GM12873 (cell line): ENCODE data around the gene FBXL20.

Experiments
- TF ChIP-seq, protein P1 (sequence below): IDR thresholded peaks from 2 replicates; pipeline ENCODE4 v1.5.1; 2012; ENCODE audit warnings: low read depth, mild to moderate bottlenecking, moderate library complexity, low read length, control low read depth; ENCODE audit not compliant: insufficient read depth; ENCODE audit errors: missing control alignments

FBXL20 gene

DNA sequence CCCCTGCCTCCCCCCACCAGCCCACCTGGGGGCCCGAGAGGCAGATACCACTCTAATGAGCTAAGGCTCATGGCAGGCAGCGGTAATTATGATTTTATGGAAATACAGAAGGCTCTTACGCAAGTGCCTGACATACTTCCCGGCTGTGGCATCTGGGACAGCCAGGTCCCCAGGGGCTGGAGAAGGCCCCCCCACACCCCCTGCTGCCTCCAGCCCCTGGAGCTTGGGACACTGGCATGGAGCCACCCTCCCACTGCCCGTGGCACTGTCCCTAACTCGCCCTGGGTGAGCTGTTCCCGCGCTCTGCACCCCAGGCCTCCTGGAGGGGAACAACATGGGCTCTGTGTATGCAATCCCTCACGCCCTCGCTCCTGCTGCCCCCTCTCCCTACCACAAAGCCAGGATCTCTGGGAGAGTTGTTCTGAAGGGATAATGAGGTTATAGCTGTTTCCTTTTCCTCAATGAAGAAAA is 170.3 kb downstream of the FBXL20 start:
- TF ChIP-seq, protein P1, sequence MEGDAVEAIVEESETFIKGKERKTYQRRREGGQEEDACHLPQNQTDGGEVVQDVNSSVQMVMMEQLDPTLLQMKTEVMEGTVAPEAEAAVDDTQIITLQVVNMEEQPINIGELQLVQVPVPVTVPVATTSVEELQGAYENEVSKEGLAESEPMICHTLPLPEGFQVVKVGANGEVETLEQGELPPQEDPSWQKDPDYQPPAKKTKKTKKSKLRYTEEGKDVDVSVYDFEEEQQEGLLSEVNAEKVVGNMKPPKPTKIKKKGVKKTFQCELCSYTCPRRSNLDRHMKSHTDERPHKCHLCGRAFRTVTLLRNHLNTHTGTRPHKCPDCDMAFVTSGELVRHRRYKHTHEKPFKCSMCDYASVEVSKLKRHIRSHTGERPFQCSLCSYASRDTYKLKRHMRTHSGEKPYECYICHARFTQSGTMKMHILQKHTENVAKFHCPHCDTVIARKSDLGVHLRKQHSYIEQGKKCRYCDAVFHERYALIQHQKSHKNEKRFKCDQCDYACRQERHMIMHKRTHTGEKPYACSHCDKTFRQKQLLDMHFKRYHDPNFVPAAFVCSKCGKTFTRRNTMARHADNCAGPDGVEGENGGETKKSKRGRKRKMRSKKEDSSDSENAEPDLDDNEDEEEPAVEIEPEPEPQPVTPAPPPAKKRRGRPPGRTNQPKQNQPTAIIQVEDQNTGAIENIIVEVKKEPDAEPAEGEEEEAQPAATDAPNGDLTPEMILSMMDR = no peak

DNA sequence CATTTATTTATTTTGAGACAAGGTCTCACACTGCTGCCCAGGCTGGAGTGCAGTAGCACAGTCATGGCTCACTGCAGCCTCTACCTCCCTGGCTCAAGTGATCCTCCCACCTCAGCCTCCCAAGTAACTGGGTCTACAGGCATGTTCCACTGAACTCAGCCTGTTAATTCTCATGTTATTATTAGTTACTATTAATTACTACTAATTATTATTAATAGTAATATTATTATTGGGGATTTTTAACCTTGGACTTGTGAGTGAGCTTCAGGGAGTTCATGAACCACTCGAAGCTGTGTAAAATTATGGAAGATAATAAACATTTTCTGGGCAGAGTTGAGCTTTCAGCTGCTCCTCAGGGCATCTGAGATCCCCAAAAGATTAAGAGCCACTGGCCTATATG is 171.1 kb downstream of the FBXL20 start:
- TF ChIP-seq, protein P1 = no peak

DNA sequence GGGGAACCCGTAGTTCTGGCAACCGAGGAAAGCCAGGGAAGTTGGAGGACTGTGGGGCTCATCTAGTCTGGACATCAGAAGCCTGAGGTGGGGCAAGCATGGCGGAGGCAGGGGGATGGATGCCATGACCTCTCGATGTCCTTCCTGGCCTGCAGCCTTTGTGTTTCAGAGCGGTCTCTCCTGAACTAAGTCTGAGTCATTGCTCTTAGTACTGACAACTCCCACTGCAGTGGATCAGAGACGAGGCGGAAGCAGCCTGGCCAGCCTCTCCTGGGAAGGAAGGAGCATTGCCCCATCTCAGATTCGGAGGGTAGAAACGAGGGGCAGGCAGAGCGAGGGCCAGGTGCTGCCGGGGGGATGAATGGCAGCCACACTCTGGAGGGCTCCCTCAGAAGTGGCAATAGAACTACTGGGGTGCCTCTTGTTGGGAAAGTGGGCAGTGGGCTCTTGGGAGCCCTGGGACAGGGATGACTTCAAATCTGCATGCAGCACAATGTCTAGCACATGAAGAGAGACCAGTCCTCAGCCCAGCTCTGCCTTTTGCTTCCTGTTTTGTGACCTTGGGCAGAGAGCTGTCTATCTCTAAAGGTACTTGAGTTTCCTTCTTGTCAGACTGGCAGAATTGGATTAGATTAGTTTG is 172.0 kb downstream of the FBXL20 start:
- TF ChIP-seq, protein P1 = no peak

DNA sequence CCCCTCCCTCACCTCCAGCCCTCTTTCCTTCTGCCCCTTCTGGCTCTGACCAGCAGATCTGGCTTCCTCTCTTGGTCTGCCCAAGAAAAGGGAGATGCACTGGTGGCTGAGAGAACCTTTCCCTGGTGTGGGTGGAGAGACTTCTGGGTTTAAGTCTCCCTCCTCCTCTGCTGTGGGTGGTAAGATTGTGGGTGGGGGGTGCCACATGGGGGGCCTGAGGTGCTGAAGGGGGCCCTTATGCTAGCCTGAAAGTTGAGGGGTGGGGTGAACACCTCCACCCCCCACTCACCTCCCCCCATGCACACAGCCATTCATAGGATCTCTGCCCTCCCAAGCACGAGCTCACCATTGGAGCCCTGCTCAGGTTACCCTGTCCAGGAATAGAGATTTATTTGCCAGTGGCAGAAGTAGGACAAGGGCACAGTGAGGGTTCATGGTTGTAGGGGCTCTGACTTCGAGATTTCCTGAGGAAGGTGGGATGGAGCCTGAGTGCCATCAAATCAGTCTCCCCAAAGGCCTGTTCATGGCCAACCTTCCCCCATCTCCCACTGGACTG is 174.0 kb downstream of the FBXL20 start:
- TF ChIP-seq, protein P1 = no peak

DNA sequence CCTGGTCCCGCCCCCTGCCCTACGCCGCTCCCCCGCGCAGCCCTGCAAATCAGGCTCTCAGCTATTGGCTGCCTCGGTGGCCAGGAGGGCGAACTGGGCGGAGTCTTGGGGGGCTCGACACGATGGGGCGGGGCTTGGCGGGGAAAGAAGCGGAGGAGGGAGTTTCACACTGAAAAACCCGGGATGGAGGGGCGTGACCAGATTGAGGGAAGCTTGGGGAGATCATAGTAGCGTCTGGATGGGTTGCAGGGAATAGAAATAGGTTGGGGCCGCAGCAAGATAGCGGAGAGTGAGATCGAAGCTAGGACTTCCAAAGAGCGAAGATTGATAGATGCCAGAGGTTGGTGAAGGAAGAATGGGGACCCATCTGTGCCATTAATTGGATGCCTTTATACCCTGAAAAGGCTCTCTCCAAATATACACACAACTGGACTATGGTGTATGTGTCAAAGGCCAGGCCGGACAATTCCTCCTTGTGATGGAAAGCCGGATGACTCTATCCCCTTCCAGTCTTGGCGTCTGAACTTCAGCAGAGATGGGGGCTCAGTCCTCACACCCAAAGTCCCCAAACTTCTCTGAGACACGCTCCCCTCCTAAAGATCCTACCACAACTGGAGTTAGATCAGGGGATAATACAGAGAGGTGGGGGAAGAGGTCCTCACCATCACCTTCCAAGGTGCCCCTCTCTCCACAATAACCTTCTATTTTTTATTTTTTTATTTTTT is 175.3 kb downstream of the FBXL20 start:
- TF ChIP-seq, protein P1 = no peak

DNA sequence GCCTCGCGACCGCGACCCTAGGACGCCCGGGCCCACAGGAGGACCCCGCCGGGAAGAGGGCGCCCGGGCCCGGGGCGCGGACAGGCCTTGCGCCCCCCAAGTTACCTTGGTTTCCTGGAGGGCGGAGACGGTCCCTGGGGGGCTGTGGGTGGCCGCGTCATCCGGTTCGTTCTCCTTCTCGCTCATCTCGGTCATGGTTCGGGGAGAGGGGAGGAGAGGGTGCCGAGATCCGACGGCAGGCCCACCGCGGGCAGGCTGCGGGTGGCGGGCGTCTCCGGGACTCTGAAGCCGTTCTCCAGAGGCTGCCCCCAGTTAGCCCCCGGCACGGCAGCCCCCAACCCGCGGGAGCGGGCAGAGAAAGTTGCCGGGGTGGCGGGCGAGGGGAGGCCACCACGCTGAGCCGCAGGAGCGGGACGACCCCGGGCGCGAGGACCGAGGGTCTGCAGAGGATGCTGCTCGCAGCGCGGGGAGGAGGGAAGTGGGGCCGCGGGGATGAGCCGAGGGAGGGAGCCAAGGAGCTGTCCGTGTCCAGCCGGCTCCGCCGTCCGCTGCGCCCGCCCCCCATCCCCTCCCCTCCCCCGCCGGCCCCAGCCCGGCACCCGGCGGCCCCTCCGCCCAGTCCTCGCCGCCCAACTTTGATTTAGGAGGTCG is 176.0 kb downstream of the FBXL20 start, which contains the start of gene STAC2:
TSS of gene STAC2 (minus strand) at position 638 of the 651 bp plus-strand sequence. CDS start at position 195, 443 bp downstream.
- TF ChIP-seq, protein P1 = no peak

DNA sequence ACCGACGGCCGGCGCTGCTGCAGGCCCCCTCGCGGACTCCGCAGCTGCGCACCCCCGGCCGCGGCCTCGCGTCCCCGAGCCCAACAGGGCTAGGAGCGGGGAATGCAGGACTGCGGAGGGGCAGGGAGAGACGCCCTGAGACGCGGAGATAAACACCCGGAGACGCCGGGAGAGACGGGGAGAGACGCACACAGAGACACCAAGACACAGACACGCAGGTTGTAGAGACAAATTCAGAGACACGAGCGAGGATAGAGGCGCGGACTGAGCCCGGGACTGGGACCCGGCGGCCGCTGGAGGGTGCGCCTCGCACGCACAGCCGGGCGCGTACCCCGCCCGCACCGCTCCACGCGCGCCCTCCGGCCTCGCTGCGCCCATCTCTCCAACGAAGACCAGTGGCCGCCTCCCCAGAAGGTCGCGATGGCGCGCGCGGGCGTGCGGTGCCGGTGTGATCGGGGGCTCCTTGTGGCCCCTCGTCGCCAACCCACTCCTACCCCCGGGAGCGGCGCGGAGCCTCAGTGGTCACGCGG is 176.6 kb downstream of the FBXL20 start:
- TF ChIP-seq, protein P1 = no peak
